GM15510 (cell line): ENCODE measurements around the gene AGAP1.

Experiments used
- POLR2A ChIP-seq: IDR thresholded peaks from 3 replicates; pipeline ENCODE4 v1.6.1; 2011; ENCODE audit warnings: borderline replicate concordance; ENCODE audit not compliant: insufficient read length; ENCODE audit errors: extremely low read depth

The AGAP1 gene

GRCh38 chr2:235500110-235500760, 6.4 kb downstream of the AGAP1 start:
- no peak for TF ChIP-seq POLR2A

GRCh38 chr2:235500761-235501672, 7.2 kb downstream of the AGAP1 start:
- TF ChIP-seq POLR2A, result no peak

DNA sequence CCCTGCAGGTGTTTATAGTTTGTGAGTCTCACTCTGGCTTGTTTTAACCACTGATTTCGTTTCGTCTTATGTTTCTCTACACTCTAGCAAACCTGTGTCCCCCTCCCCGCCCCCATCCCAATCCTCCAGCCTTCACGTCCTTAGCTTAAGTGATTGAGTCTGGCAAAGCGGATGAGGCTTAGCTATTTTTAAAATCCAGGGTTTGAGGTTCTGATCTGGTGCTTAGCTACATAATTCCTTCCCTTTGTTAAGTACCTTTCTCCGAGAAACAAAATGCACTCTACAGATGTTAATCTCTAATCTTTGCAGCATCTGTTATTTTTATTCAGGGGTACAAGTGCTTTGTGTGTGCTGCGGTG, 7.8 kb downstream of the AGAP1 start:
- TF ChIP-seq POLR2A, result no peak

- TF ChIP-seq POLR2A, result no peak
Measured at GRCh38 chr2:235502336-235502735, 8.5 kb downstream of the AGAP1 start.

GRCh38 chr2:235504441-235505180, 10.8 kb downstream of the AGAP1 start:
- TF ChIP-seq POLR2A, result no peak

GRCh38 chr2:235505181-235505741, 11.4 kb downstream of the AGAP1 start:
- no peak for TF ChIP-seq POLR2A

DNA sequence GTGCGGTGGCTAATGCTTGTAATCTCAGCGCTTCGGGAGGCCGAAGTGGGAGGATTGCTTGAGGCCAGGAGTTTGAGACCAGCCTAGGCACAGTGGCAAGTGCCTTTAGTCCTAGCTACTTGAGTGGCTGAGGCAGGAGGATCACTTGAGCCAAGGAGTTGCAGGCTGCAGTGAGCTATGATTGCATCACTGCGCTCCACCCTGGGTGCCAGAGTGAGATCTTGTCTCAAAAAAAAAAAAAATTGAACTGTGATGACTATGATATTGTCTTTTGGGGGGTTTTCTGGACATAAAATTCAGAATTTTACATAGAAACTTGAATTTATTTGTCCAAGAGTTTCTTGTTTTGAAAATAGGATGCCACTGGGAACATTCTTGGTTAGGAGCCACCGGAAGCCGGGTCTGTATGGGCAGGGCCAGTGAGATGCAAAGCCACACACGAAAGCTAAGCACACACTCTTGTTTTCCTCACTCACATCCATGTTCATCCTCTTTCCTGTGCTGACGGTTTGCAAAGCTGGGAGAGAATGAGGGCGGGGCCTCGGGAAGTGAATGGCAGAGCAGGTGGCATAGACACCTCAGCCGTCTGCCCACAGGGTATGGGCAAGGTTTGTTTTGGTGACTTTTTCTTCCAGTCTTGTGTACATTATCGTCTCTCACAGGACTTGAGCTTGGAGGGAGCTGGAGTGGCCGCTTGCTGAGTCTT, 12.6 kb downstream of the AGAP1 start:
- no peak for TF ChIP-seq POLR2A

- TF ChIP-seq POLR2A, result no peak
Measured at GRCh38 chr2:235506997-235507615, 13.3 kb downstream of the AGAP1 start.

GRCh38 chr2:235507928-235508327, 14.1 kb downstream of the AGAP1 start:
- no peak for TF ChIP-seq POLR2A

DNA sequence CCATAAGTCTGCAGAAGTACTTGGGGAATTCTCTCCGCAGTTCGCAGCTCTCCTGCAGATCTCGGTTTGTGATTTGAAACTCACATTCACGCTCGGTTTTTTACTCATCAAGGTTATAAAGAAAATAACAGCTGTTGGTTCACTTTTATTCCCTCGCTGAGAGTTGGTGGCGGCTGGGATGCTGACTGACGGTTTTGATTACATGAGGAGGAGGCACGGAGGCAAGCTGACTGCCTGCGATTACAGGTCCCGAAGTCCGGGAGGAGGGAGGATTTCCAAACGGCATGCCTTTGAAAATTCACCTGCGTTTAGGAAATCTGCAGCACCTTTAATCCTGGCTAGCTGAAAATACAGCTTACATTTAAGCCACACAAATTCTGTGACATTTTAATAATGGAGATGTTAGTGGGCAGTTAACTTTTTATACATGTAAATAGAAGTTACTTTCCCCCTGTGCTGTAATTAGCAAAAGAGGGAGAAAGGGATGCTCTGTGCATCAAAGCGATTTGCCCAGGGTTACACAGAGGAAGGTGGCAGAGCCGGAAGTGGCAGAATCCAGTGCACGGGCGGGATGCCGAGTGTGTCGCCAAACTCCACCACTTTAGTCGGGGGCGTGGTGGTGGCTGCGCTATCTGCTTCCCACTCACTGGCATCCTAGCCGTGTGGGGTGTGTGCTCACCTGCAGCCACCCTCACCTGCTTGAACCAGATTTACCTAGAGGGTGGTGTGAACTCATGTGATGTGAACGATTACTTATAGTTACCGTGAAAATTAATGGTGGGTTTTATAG, 14.7 kb downstream of the AGAP1 start:
- no peak for TF ChIP-seq POLR2A

DNA sequence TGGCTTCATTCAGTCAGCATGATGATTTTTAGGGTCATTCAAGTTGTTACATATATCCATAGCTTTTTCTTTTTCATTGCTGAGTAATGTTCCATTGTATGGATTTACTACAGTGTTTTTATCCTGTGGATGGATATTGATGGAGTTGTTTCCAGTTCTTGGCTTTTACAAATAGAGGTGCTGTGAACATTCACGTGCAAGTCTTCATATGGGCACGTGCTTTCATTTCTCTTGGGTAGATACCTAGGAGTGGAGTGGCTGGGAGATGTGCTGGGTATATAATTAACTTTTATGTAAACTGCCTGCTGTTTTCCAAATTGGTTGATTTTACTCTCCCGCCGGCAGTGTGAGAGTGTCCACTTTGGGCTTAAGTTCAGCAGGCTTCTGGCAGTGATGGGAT, 16.5 kb downstream of the AGAP1 start:
- TF ChIP-seq POLR2A, result no peak

- TF ChIP-seq POLR2A, result no peak
Measured at GRCh38 chr2:235511187-235511661, 17.4 kb downstream of the AGAP1 start.
